MV-4-11 (cell line): ENCODE measurements around the gene PPP1R14D.

ENCODE experiments used
- DNase-seq: peaks from one replicate; lab custom pipeline; 2025; lab: John Stamatoyannopoulos, UW

Gene PPP1R14D

DNA sequence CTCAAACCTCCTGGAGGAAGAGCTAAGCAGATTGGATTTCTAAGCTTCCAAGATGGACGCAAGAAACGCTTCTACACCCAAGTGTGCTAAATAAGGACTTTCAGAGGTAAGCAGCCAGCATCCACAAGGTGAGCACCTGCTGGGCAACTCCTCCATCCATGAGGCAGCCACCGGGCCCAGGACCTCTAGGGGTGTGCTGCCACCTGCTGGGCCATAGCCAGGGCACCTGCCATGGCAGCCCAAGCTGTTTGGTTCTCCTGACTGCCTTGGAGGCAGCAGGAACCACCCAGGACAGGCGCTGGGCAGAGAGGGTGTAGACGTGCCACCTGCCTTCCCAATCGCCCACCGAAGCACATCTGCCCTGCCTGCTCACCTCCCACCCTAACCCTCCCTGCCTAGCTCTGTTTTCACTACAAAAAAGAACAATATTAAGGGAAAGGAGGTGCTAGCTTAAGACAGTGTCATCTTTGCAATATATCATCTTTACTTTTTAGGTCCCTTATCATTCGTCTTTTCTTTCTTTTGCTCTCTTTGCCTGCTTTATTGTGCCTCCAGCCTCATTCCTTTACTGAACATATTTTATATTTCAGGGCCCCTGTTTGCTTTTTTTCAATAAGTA is 45.8 kb downstream of the PPP1R14D start:
- DNase-seq = no peak

DNA sequence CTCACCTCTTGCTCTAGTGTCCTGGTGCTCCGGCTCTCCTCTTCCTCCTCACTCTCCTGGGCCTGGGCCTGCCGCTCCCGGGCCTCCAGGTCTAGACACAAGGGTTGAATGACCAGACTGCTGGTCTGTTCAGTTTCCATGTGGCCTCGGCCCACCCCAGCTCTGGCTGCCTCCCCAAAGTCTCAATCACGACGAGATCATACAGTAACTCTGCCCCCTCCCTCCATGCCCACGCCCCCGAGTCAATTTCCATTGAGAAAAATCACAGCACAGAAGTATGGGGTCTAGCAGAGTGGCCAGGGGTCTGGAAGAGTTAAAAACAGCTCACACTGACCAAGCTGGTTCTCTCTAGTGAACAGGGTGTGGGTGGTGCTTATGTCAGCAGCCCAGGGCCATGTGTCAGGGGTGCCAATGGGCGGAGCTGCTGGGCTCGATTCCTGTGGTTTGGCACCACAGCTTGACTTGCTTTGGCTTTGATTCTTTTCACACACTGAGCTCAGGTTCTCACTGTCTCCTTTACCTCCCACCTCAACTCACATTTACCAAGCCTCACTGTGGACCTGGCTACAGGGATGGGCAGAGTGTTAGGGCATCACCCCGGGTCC is 51.9 kb downstream of the PPP1R14D start:
- DNase-seq = no peak

- DNase-seq = no peak
Observed at GRCh38 chr15:40775740-40776536, 52.6 kb downstream of the PPP1R14D start.

- DNase-seq = no peak
Observed at GRCh38 chr15:40775007-40775406, 53.5 kb downstream of the PPP1R14D start.

DNA sequence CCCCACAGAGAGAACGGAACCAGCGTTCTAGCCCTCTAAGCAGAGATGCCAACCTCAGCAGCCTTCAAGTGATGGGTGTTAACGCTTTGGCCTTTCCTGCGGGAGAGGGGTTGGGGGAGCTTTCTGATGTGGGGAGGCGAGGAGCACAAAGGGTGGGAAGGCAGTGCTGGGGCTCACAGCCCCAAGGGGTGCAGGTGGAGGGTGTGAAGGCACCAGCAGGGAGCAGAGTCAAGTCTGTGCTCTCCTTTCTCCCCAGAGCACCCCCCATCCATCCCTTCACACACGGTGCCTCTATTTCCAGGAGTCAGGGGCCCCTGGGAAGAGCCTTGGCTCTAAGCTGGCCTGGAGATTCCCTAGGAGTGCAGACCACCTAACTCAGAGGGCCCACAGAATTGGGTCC is 54.6 kb downstream of the PPP1R14D start:
- DNase-seq = no peak

GRCh38 chr15:40773496-40773895 is 55.0 kb downstream of the PPP1R14D start:
- no peak for DNase-seq

GRCh38 chr15:40772014-40772413 is 56.5 kb downstream of the PPP1R14D start:
- DNase-seq = no peak

DNA sequence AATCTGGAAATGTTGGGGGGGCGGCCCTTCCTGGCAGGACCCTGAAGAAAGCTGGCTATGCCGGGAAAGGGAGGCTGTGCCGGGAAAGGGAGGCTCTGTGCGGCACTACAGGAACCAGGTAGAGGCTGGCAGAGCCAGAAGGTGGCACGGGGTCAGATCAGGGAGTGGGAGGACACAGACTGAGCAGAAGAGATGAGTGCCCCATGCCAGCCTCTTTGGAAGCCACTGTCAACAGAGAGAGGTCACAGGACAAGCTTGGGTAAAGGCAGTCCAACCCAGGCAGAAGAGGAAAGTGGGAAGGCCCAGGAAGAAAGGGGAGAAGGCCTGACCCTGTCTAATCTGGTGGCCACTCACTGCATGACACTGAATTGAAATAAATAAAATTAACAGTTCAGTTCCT is 57.3 kb downstream of the PPP1R14D start:
- DNase-seq = no peak

DNA sequence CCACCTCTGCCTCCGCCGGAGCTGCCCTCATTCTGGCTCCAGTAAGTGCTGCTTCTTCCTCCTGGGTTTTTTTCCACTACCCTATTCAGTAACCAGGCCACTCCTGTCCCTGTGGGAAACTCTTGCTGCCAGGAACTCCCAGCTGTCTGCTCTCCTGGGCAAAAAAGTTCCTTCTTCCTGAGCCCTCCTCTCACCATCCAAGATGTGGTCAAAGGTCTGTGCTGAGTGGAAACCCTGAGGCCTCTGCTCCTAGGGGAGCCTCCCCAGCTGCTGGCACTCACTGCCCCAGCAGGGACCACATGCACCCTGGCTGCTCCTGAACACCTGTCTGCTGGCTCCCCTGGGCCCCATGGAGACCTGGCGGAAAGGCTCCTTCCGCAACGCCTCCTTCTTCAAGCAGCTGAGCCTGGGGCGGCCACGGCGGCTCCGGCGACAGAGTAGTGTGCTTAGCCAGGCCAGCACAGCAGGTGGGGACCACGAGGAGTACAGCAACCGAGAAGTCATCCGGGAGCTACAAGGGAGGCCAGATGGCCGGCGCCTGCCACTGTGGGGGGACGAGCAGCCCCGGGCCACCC is 58.3 kb downstream of the PPP1R14D start:
- DNase-seq = no peak

- peak; percentile 49 for DNase-seq
Observed at GRCh38 chr15:40769274-40770146, 59.0 kb downstream of the PPP1R14D start, which contains the start of gene C15orf62. TSS of gene C15orf62 (plus strand) at chr15:40769980. CDS start at chr15:40770496, 516 bp downstream.

DNA sequence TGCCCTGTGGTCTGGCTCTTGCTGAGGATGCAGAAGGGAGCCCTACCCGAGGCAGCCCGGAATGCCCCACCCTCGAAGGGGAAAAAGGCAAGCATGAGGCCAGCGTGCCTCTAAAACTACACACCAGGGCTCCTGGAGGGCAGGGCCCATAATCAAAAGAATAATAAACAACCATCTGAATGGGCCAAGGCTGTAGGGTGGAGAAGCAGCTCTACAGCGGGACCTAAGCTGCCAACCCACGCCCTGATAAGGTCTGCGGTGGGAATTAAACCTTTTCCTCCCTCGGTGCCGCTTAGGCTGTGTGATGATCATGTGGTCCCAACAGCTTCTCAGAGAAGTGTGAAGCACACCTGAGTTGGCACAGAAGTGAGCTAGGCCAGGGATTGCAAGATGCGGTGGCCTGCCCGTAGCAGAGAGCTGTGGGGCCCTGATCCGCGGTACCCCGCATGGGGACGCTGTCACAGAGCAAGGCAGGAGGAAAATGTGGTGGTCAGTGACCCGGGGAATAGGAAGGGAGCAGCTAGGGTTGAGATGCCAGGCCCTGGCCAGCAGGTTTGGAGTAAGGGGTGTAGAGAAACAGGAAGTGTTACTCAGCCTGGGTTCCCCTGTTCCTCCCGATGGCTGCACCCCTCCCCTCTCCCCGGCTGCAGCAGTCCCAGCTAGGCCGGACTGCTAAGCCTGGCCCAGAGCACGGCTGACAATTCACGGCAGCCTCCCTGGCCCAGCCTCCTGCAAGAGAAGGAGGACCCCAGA is 59.8 kb downstream of the PPP1R14D start:
- DNase-seq = no peak

GRCh38 chr15:40767838-40768500 is 60.5 kb downstream of the PPP1R14D start:
- no peak for DNase-seq

GRCh38 chr15:40766906-40767837 is 61.3 kb downstream of the PPP1R14D start:
- no peak for DNase-seq

GRCh38 chr15:40766194-40766815 is 62.2 kb downstream of the PPP1R14D start:
- no peak for DNase-seq
